Ammon's horn (tissue), 1 donor: ENCODE data around the gene RSPH3.

Experiments used
- DNase-seq: peaks from one replicate; pipeline ENCODE4 v3.0.0-alpha.2; 2016; ENCODE audit warnings: low spot score

Gene RSPH3

DNA sequence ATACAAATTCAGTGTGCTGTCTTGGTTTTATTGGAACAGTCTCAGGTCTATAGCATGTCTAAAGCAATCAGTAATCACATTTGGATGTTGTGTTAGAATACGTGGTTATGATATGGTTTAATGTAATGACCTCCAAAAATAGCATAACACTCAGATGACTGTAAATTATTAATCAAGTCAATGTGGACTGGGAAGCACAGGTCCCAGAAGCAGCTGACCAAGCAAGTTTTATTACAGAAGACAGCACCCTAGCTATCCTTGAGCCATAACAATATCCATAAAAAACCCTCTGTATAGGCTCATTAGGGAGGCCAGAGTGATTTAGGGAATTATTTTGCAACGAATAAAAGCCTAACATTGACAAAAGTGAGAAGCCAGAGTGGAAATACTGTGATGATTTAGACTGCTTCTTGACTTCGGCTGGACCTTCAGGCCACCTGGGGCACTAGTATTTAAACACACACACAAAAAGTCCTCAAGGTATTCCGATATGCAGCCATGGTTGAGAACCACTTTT lies 66.9 kb downstream of the RSPH3 start:
- no peak for DNase-seq

- no peak for DNase-seq
Observed at GRCh38 chr6:158928068-158928467, 71.9 kb downstream of the RSPH3 start.

DNA sequence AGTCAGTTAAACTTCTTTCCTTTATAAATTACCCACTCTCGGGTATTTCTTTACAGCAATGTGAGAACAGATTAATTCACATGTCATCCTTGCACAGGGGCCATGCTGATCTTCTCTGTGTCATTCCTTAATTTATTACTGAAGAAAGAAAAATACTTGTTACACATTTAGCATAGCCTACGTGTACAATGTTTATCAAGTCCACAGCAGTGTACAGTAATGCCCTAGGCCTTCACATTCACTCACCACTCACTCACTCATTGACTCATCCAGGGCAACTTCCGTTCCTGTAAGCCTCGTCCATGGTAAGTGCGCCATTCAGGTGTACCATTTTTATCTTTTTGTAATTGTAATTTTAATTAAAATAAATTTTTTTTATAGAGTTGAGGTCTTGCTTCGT lies 73.6 kb downstream of the RSPH3 start:
- no peak for DNase-seq

DNA sequence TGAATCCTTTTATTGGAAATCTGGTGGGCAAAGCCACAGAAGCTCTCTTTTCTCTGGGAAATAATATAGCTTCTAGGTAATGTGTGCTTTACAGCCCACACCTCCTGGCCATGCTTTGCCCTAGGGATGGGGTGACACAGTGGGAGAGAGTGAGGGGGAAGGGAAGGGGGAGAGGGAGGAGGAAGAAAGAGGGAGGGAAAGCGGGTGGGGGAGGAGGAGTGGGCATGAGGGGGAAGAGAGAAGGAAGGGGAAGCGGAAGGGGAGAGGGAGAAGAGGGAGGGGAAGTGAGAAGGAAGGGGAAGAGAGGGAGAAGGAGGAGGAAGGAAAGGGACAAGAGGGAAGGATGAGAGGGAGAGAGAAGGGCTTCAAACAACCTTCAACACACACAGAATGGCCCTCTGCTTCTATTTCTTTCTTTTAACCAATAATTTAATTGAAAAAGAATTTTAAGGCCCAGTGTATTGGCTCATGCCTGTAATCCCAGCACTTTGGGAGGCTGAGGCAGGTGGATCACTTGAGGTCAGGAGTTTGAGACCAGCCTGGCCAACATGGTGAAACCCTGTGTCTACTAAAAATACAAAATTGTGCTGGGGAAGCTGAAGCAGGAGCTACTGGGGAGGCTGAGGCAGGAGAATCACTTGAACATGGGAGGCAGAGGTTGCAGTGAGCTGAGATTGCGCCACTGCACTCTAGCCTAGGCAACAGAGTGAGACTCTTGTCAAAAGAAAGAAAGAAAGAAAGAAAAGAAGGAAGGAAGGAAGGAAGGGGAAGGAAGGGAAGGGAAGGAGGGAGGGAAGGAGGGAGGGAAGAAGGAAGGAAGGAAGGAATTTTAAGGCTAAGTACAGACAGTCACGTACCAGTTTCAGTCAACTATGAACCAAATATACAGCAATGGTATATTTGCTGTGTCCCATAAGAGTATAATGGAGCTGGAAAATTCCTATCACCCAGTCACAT lies 75.2 kb downstream of the RSPH3 start:
- no peak for DNase-seq

DNA sequence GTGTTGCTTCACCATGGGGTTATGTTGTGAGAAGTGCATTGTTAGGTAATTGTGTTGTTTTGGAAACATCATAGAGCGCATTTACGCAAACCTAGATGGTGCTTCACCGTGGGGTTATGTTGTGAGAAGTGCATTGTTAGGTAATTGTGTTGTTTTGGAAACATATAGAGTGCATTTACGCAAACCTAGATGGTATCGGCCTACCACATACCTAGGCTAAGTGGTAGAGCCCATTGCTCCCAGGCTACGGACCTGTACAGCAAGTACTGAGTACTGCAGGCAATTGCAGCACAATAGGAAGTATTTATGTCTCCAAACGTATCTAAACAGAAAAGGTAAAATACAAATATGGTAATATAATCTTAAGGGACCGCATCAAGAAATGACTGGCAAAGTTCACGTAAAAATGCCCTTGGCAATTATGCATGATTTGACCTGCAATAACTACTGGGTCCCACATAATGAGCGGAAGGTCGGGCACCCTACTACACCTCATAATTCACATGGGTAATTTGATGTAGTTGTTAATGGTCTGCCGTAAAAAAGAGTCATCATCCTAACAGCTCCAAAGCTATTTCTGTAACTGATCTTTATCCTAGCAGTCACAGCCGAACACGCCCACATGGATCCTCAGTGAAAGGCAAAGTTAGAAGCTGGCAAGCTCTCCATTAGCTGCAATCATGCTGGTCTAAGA lies 76.0 kb downstream of the RSPH3 start:
- DNase-seq, result peak; percentile 55
